PC-9 (cell line): Measurements from ENCODE around the gene OR6V1. TPM values are rescaled to one million over a fixed set of nuclear protein-coding genes. Genes with fewer than 3 reads are reported as not detected.

Experiments
- BruUV-seq: library from RNA; stranded (reverse); fragments of 400-500 nt; replicated peaks from 2 replicates; lab custom pipeline; 2021; lab: Mats Ljungman, UMichigan
- CTCF ChIA-PET: fragments of 300-600 bp; sonication (Branson Sonifier 250); formaldehyde crosslinking; loops from one replicate; lab custom pipeline; 2022; ENCODE audit warnings: antibody characterized with exemption; lab: Charles Lee
- POLR2A ChIA-PET: fragments of 300-600 bp; sonication (Branson Sonifier 250); formaldehyde crosslinking; loops from one replicate; lab custom pipeline; 2022; ENCODE audit warnings: antibody characterized with exemption; ENCODE audit not compliant: unreplicated experiment; lab: Charles Lee
- DNase-seq, 2 experiments: peaks; one replicate each; pipeline versions ENCODE4 v3.0.0 to v3.0.0-alpha.2; 2015 to 2022; ENCODE audit warnings: mixed read lengths in 1 of 2
- H2AFZ ChIP-seq: fragments of 200-600 bp; sonication (generic); 2 replicates; pipeline ENCODE4 v1.8.1; 2017; ENCODE audit warnings: antibody characterized with exemption
- H3F3A ChIP-seq: fragments of 200-600 bp; sonication (generic); 2 replicates; pipeline ENCODE4 v1.8.1; 2017; ENCODE audit warnings: antibody characterized with exemption, mild to moderate bottlenecking, low read depth; ENCODE audit not compliant: insufficient read depth
- H3K27ac ChIP-seq: fragments of 200-600 bp; sonication (generic); 2 replicates; pipeline ENCODE4 v1.6.1; 2016; ENCODE audit warnings: mixed run types
- H3K27me3 ChIP-seq: fragments of 200-600 bp; sonication (generic); 2 replicates; pipeline ENCODE4 v1.6.1; 2016; ENCODE audit warnings: low read depth, mixed run types; ENCODE audit not compliant: insufficient read depth
- H3K36me3 ChIP-seq: fragments of 200-600 bp; sonication (generic); 2 replicates; pipeline ENCODE4 v1.6.1; 2016; ENCODE audit warnings: low read depth, mixed run types
- H3K4me1 ChIP-seq: fragments of 200-600 bp; sonication (generic); replicated peaks from 2 replicates; pipeline ENCODE4 v1.6.1; 2016; ENCODE audit warnings: mixed run types; ENCODE audit not compliant: insufficient read depth
- H3K4me2 ChIP-seq: fragments of 200-600 bp; sonication (generic); 2 replicates; pipeline ENCODE4 v1.6.1; 2017; ENCODE audit warnings: mixed run types
- H3K4me3 ChIP-seq: fragments of 200-600 bp; sonication (generic); 2 replicates; pipeline ENCODE4 v1.6.1; 2016; ENCODE audit warnings: mixed run types
- H3K79me2 ChIP-seq: fragments of 200-600 bp; sonication (generic); 2 replicates; pipeline ENCODE4 v1.6.1; 2017; ENCODE audit warnings: low read depth, mixed run types
- H3K9me2 ChIP-seq: fragments of 200-600 bp; sonication (generic); 2 replicates; pipeline ENCODE4 v1.8.1; 2017; ENCODE audit warnings: mild to moderate bottlenecking; ENCODE audit not compliant: insufficient read depth
- H3K9me3 ChIP-seq: fragments of 200-600 bp; sonication (generic); 2 replicates; pipeline ENCODE4 v1.8.1; 2016; ENCODE audit warnings: low read depth; ENCODE audit not compliant: insufficient read depth
- H4K20me1 ChIP-seq: fragments of 200-600 bp; sonication (generic); 2 replicates; pipeline ENCODE4 v1.8.1; 2017; ENCODE audit not compliant: insufficient read depth
- EZH2 ChIP-seq: fragments of 200-600 bp; sonication (generic); IDR thresholded peaks from 2 replicates; pipeline ENCODE4 v1.8.0; 2017; ENCODE audit warnings: antibody characterized with exemption, low read depth
- intact Hi-C: fragments of 100-400 bp; cut with micrococcal nuclease; formaldehyde crosslinking; loops from one replicate; pipeline ENCODE4 v1.10.0; 2022; ENCODE audit not compliant: unreplicated experiment
- total RNA-seq: library from RNA; stranded (reverse); gene quantifications from 2 replicates; pipeline ENCODE4 v1.2.3, GENCODE V29; 2021
- TF ChIP-seq, protein P1 (sequence below): fragments of 200-600 bp; sonication (generic); conservative IDR thresholded peaks from 2 replicates; pipeline ENCODE4 v1.6.1; 2017; ENCODE audit warnings: mixed run types, antibody characterized with exemption, mild to moderate bottlenecking, moderate library complexity

The OR6V1 gene
- total RNA-seq, 1 experiment from 2014 or later = not detected

DNA sequence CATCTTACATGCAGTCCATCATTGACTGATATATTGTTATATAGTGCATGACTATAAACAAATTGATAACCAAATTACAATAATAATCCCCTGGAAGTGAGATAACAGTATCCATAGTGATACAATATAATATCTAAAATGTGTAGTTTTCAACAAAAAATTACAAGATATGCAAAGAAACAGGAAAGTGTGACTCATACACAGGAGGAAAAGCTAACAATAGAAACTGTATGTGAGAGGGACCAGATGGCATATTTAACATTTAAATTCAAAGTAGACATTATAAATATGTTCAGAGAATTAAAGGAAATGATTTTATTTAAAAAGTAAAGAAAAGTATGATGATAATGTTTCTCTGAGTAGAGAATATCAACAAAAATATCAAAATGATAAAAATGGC, 33.2 kb upstream of the OR6V1 start:
- CTCF ChIA-PET = no interaction called here
- no peaks in the 10 kb centered on the region for H3K9me2 ChIP-seq

DNA sequence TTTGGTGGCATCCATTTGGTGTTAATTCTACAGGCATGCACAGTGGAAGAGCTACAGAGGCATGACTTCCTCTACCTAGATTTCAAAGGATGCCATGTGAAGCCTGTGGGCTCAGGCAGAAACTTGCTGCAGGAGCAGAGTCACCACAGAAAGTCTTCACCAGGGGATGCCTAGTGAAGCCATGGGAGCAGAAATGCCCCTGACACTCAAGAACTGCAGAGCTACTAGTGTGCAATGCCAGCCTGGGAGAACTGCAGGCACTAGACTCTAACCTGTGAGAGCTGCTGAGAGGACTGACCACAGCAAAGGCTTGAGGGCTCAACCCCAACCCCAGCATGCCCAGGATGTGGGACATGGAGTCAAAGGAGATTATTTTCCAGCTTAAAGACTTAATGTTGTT, 29.1 kb upstream of the OR6V1 start:
- no peak for TF ChIP-seq EZH2
- TF ChIP-seq, protein P1, sequence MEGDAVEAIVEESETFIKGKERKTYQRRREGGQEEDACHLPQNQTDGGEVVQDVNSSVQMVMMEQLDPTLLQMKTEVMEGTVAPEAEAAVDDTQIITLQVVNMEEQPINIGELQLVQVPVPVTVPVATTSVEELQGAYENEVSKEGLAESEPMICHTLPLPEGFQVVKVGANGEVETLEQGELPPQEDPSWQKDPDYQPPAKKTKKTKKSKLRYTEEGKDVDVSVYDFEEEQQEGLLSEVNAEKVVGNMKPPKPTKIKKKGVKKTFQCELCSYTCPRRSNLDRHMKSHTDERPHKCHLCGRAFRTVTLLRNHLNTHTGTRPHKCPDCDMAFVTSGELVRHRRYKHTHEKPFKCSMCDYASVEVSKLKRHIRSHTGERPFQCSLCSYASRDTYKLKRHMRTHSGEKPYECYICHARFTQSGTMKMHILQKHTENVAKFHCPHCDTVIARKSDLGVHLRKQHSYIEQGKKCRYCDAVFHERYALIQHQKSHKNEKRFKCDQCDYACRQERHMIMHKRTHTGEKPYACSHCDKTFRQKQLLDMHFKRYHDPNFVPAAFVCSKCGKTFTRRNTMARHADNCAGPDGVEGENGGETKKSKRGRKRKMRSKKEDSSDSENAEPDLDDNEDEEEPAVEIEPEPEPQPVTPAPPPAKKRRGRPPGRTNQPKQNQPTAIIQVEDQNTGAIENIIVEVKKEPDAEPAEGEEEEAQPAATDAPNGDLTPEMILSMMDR = no peak
- H3F3A ChIP-seq = no peaks in the 10 kb centered on the region
- H3K4me1 ChIP-seq = no peaks in the 10 kb centered on the region
- no peak overlapping the region for H2AFZ ChIP-seq
- H3K36me3 ChIP-seq = no peaks in the 10 kb centered on the region
- no peak overlapping the region for H3K4me3 ChIP-seq
- H3K4me2 ChIP-seq = no peak overlapping the region
- H3K27ac ChIP-seq = no peak overlapping the region
- H3K9me2 ChIP-seq = no peaks in the 10 kb centered on the region
- ChIA-PET CTCF (interaction anchor here (0.7 kb wide), 1 partner anchor 77 kb away, joined by 3 read pairs; no protein-coding TSS in a partner anchor), POLR2A (no interaction called here)
- BruUV-seq = no TSS peak
- no peaks in the 10 kb centered on the region for H3K79me2 ChIP-seq
- no peak for DNase-seq
- no peaks in the 10 kb centered on the region for H4K20me1 ChIP-seq
- intact Hi-C loops = no loop called here
- H3K27me3 ChIP-seq = no peaks in the 10 kb centered on the region
- H3K9me3 ChIP-seq = no peaks in the 10 kb centered on the region

More for the DNA sequence above, 33.2 kb upstream of the OR6V1 start:
- Histone ChIP-seq H4K20me1 (no peaks in the 10 kb centered on the region), H3K36me3 (no peaks in the 10 kb centered on the region), H3K27me3 (no peaks in the 10 kb centered on the region), H3K27ac (no peak overlapping the region), H3K9me3 (no peaks in the 10 kb centered on the region), H3F3A (no peaks in the 10 kb centered on the region), H3K4me3 (no peak overlapping the region), H2AFZ (no peak overlapping the region), H3K4me2 (no peak overlapping the region), H3K79me2 (no peaks in the 10 kb centered on the region), H3K4me1 (no peaks in the 10 kb centered on the region; the same call in 1 of the 2 replicates)
- DNase-seq = no peak
- no TSS peak for BruUV-seq
- POLR2A ChIA-PET = no interaction called here
- no peak for TF ChIP-seq EZH2
- TF ChIP-seq, protein P1 = no peak
- intact Hi-C loops = no loop called here

DNA sequence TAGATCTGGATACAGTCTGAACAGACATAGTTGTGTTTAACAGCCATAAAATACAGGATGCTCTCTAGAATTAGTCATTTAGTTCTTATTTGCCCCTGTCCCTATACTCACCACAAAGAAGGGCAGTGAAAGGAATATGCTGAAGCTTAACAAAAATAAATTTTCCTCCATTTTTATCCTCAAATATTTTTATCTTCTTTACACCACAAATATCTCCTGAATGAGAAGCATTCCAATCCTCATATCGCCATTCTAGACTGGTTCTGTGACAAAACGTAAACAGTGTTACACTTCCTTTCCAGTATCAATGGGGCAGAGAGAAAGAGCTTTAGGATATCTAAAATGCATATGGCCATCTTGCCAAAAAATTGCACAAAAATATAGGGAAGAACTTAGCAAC, 26.8 kb upstream of the OR6V1 start:
- H3K27ac ChIP-seq = no peak overlapping the region
- no peak overlapping the region for H3K4me3 ChIP-seq
- H3K79me2 ChIP-seq = no peaks in the 10 kb centered on the region
- no peaks in the 10 kb centered on the region for H3K36me3 ChIP-seq
- no peaks in the 10 kb centered on the region for H3K9me2 ChIP-seq
- DNase-seq = no peak
- ChIA-PET CTCF (no interaction called here), POLR2A (no interaction called here)
- no peak overlapping the region for H2AFZ ChIP-seq
- peaks cover 6% of the 10 kb centered on the region; the same call in 1 of the 2 replicates for H3K27me3 ChIP-seq
- no peaks in the 10 kb centered on the region for H3K9me3 ChIP-seq
- BruUV-seq = no TSS peak
- no peaks in the 10 kb centered on the region for H3K4me1 ChIP-seq
- no peaks in the 10 kb centered on the region for H3F3A ChIP-seq
- intact Hi-C loops = no loop called here
- H4K20me1 ChIP-seq = no peaks in the 10 kb centered on the region
- no peak overlapping the region for H3K4me2 ChIP-seq
- TF ChIP-seq EZH2 = no peak
- TF ChIP-seq, protein P1 = no peak
